Measurements from ENCODE around the gene SCN5A.

Gene SCN5A

GRCh38 chr3:38555926-38556325 is 93.6 kb downstream of the SCN5A start:
- DNase-seq, result no peak

- DNase-seq, result no peak
These were observed 94.2 kb downstream of the SCN5A start for GRCh38 chr3:38555149-38555840.

GRCh38 chr3:38554127-38554827 is 95.2 kb downstream of the SCN5A start:
- DNase-seq, result no peak

GRCh38 chr3:38553071-38553470 is 96.4 kb downstream of the SCN5A start:
- no peak for DNase-seq

- no peak for DNase-seq
These were observed 97.1 kb downstream of the SCN5A start for GRCh38 chr3:38552364-38552763.

GRCh38 chr3:38551026-38551832 is 98.3 kb downstream of the SCN5A start:
- DNase-seq, result no peak

GRCh38 chr3:38549957-38550840 is 99.3 kb downstream of the SCN5A start:
- no peak for DNase-seq

- no peak for DNase-seq
These were observed 100.0 kb downstream of the SCN5A start for GRCh38 chr3:38549486-38549885.

GRCh38 chr3:38549082-38549481 is 100.4 kb downstream of the SCN5A start:
- no peak for DNase-seq

GRCh38 chr3:38548154-38548931 is 101.1 kb downstream of the SCN5A start:
- no peak for DNase-seq

GRCh38 chr3:38545983-38546382 is 103.5 kb downstream of the SCN5A start:
- no peak for DNase-seq

GRCh38 chr3:38545550-38545949 is 103.9 kb downstream of the SCN5A start:
- no peak for DNase-seq

GRCh38 chr3:38544926-38545325 is 104.6 kb downstream of the SCN5A start:
- DNase-seq, result no peak

GRCh38 chr3:38543586-38543985 is 105.9 kb downstream of the SCN5A start:
- no peak for DNase-seq

GRCh38 chr3:38542401-38543298 is 106.8 kb downstream of the SCN5A start:
- no peak for DNase-seq

GRCh38 chr3:38541806-38542205 is 107.7 kb downstream of the SCN5A start:
- no peak for DNase-seq

GRCh38 chr3:38538773-38539353 is 110.6 kb downstream of the SCN5A start:
- DNase-seq, result no peak

GRCh38 chr3:38536671-38537070 is 112.8 kb downstream of the SCN5A start:
- no peak for DNase-seq

- no peak for DNase-seq
These were observed 114.9 kb downstream of the SCN5A start for GRCh38 chr3:38534604-38535003.

GRCh38 chr3:38534180-38534579 is 115.3 kb downstream of the SCN5A start:
- DNase-seq, result no peak

Measured in NCI-H1092 (cell line).